ENCODE measurements around the gene NEU1. TPM values are rescaled to one million over a fixed set of nuclear protein-coding genes. Genes with fewer than 3 reads are reported as not detected.

Gene NEU1
- total and polyA plus RNA-seq, 2 of the 8 experiments (the other 6 are each of a cell fraction or from before 2014, with no cell fraction given), result 41.2 to 72.1 TPM

GRCh38 chr6:31911826-31912585 lies 49.4 kb upstream of the NEU1 start:
- no peak overlapping the region for H3K14ac ChIP-seq (ENCODE audit: insufficient read length)
- H3K56ac ChIP-seq (replicated peaks; ENCODE audit: insufficient read length, low read depth, low read length), result no peak overlapping the region
- H3K9ac ChIP-seq (replicated peaks in 1 of 4; ENCODE audit: extremely low read depth in 1 of 4, low read depth in 3 of 4, low read length in 3 of 4), result no peak overlapping the region
- H3K4ac ChIP-seq (replicated peaks; ENCODE audit: insufficient read length, low read depth, low read length), result no peak overlapping the region
- ChIA-PET CTCF (ENCODE audit: partially characterized antibody) (interaction anchor here (0.6 to 1.6 kb wide), 3 partner anchors 9 to 65 kb away, joined by 3 to 5 read pairs (median 3); no protein-coding TSS in a partner anchor), POLR2A (ENCODE audit: partially characterized antibody) (no interaction called here)
- no peak overlapping the region for H3K4me2 ChIP-seq (ENCODE audit: insufficient read depth in 1 of 2, low read depth in 2 of 2, low read length in 2 of 2)
- H3K23ac ChIP-seq (ENCODE audit: insufficient read length), result no peak overlapping the region
- H2BK12ac ChIP-seq (ENCODE audit: low read depth, low read length), result no peak overlapping the region
- no peaks in the 10 kb centered on the region for H3K79me1 ChIP-seq (ENCODE audit: low read depth, low read length)
- H3K4me1 ChIP-seq (replicated peaks in 1 of 4; ENCODE audit: control insufficient read depth in 3 of 4, insufficient read depth in 4 of 4, low read length in 3 of 4), result no peaks in the 10 kb centered on the region
- H3K9me3 ChIP-seq (ENCODE audit: insufficient read depth in 2 of 2, low read depth in 1 of 2, low read length in 1 of 2), result no peaks in the 10 kb centered on the region
- DNase-seq (ENCODE audit: low read depth in 1 of 2, low spot score in 2 of 2) (no peak), FAIRE-seq (no peak)
- no peak overlapping the region for H2BK5ac ChIP-seq (ENCODE audit: low read depth, low read length)
- no peaks in the 10 kb centered on the region for H3K36me3 ChIP-seq (ENCODE audit: control insufficient read depth in 2 of 4, insufficient read depth in 4 of 4, low read length in 3 of 4)
- no peak overlapping the region for H2BK120ac ChIP-seq (replicated peaks; ENCODE audit: low read depth, low read length)
- H4K20me1 ChIP-seq (replicated peaks in 1 of 2; ENCODE audit: control insufficient read depth in 1 of 2, insufficient read depth in 2 of 2, low read length in 2 of 2), result no peaks in the 10 kb centered on the region
- H3K23me2 ChIP-seq (ENCODE audit: low read depth, low read length), result no peaks in the 10 kb centered on the region; the same call in 1 of the 2 replicates
- no peak overlapping the region for H2BK15ac ChIP-seq (ENCODE audit: low read length)
- no peak overlapping the region for H3K18ac ChIP-seq (ENCODE audit: extremely low read depth, low read length)
- no peak overlapping the region for H2AK5ac ChIP-seq (ENCODE audit: low read depth, low read length)
- H3K27ac ChIP-seq (ENCODE audit: low read depth, low read length), result no peak overlapping the region
- H3K27me3 ChIP-seq (replicated peaks in 1 of 4; ENCODE audit: control insufficient read depth in 3 of 4, extremely low read depth in 1 of 4, insufficient read depth in 3 of 4, low read length in 3 of 4), result no peaks in the 10 kb centered on the region
- no peak overlapping the region for H2BK20ac ChIP-seq (ENCODE audit: low read length)
- H4K8ac ChIP-seq (ENCODE audit: extremely low read depth, insufficient read depth, low read length), result no peak overlapping the region
- TF ChIP-seq JUND (IDR thresholded peaks at IDR 0.05; ENCODE audit: low read length), result no peak
- no peak for TF ChIP-seq EZH2 (IDR thresholded peaks at IDR 0.05; ENCODE audit: low read depth, low read length, severe bottlenecking)
- no peak for TF ChIP-seq SP1 (IDR thresholded peaks at IDR 0.05; ENCODE audit: low read depth, low read length)
- TF ChIP-seq CEBPB (IDR thresholded peaks at IDR 0.05; ENCODE audit: low read depth, low read length), result no peak
- no peak overlapping the region for H2AFZ ChIP-seq (ENCODE audit: low read length)
- no peak overlapping the region for H3K4me3 ChIP-seq (ENCODE audit: extremely low read depth in 1 of 4, insufficient read depth in 2 of 4, low read depth in 3 of 4, low read length in 4 of 4)
- H3K79me2 ChIP-seq (ENCODE audit: control insufficient read depth in 1 of 2, insufficient read depth in 2 of 2, low read length in 2 of 2), result no peaks in the 10 kb centered on the region
- no peak overlapping the region for H4K5ac ChIP-seq (ENCODE audit: insufficient read length, low read depth, low read length)
- WGBS, 2 experiments (ENCODE audit: extremely low coverage in 1 of 2, insufficient coverage in 1 of 2, insufficient read length in 1 of 2, insufficient replicate concordance in 2 of 2, low coverage in 1 of 2, low lambda C conversion rate in 2 of 2, missing lambda C conversion rate in 1 of 2), result 85% methylated on average over 11 of the region's 11 CpGs; no CpG with 5 or more reads in 1 of the 2 experiments
- H4K91ac ChIP-seq (replicated peaks; ENCODE audit: insufficient read length, low read length), result no peak overlapping the region
